Measurements from ENCODE around the gene ZBTB7C. TPM values are rescaled to one million over a fixed set of nuclear protein-coding genes. Genes with fewer than 3 reads are reported as not detected.

Gene ZBTB7C
- total and polyA plus RNA-seq, 2 donors (not counting 1 experiment from before 2014, with no cell fraction given): not detected

- no peak overlapping the region for H3K4me3 Mint-ChIP-seq
- Histone ChIP-seq H3K27me3 (replicated peaks in 1 of 4; ENCODE audit: control extremely low read depth in 1 of 4, control insufficient read depth in 3 of 4, insufficient read depth in 4 of 4, low read length in 3 of 4) (peaks cover 0 to 24% (median 9%) of the 10 kb centered on the region in 4 experiments), H3K4me2 (replicated peaks; ENCODE audit: low read depth, low read length, poor library complexity, severe bottlenecking) (no peak overlapping the region), H3K9ac (ENCODE audit: low read length) (no peak overlapping the region), H3K4me3 (ENCODE audit: control extremely low read depth in 1 of 5, extremely low read depth in 1 of 5, insufficient read depth in 1 of 5, low read depth in 2 of 5, low read length in 4 of 5) (no peak overlapping the region), H3K4me1 (ENCODE audit: control insufficient read depth in 2 of 2, insufficient read depth in 2 of 2, low read length in 2 of 2) (no peaks in the 10 kb centered on the region), H4K20me1 (ENCODE audit: control insufficient read depth, insufficient read depth, low read length, poor library complexity, severe bottlenecking) (no peaks in the 10 kb centered on the region), H2AFZ (ENCODE audit: insufficient read depth, low read depth, low read length, poor library complexity, severe bottlenecking) (no peak overlapping the region), H3K27ac (ENCODE audit: low read length in 2 of 2) (no peak overlapping the region), H3K9me3 (ENCODE audit: control extremely low read depth in 1 of 3, control insufficient read depth in 2 of 3, insufficient read depth in 1 of 3, low read length in 2 of 3) (peaks cover 0 to 6% (median 0%) of the 10 kb centered on the region in 3 donors), H3K79me2 (ENCODE audit: control insufficient read depth, insufficient read depth, low read length) (no peaks in the 10 kb centered on the region), H3K36me3 (replicated peaks in 1 of 2; ENCODE audit: control extremely low read depth in 1 of 2, control insufficient read depth in 1 of 2, extremely low read depth in 1 of 2, insufficient read depth in 2 of 2, low read length in 1 of 2) (no peaks in the 10 kb centered on the region)
- CTCF ChIA-PET: no interaction called here
- H3K4me1 Mint-ChIP-seq: peaks cover 2% of the 10 kb centered on the region
- no peak for DNase-seq
- intact Hi-C loops (cut with micrococcal nuclease): no loop called here
- 96% methylated on average over 10 of the region's 14 CpGs for whole genome bisulfite sequencing (ENCODE audit: insufficient coverage)
- no peaks in the 10 kb centered on the region for H3K9me3 Mint-ChIP-seq (ENCODE audit: insufficient read depth)
- H3K27ac Mint-ChIP-seq: no peak overlapping the region
- POLR2A ChIA-PET: no interaction called here
- peaks cover 45% of the 10 kb centered on the region for H3K27me3 Mint-ChIP-seq
- TF ChIP-seq CTCF (IDR thresholded peaks at IDR 0.05): no peak
- no peak for TF ChIP-seq EZH2 (IDR thresholded peaks at IDR 0.05; ENCODE audit: borderline replicate concordance, insufficient read depth, low read depth, low read length, poor library complexity, severe bottlenecking)
- no peak for ATAC-seq (ENCODE audit: low read depth)
Measured at GRCh38 chr18:48139431-48140347, 269.5 kb downstream of the ZBTB7C start.

All from B cell (primary cell).